NT2/D1 (cell line): ENCODE data around the gene SLC46A2.

Source experiments
- SUZ12 ChIP-seq: IDR thresholded peaks from 2 replicates; pipeline ENCODE4 v1.6.1; 2011; ENCODE audit not compliant: insufficient read length, insufficient read depth; ENCODE audit errors: extremely low read depth
- YY1 ChIP-seq: IDR thresholded peaks from 2 replicates; pipeline ENCODE4 v1.6.1; 2011; ENCODE audit not compliant: insufficient read length, insufficient read depth
- ZNF274 ChIP-seq: IDR thresholded peaks from 2 replicates; pipeline ENCODE4 v1.6.1; 2011; ENCODE audit warnings: mild to moderate bottlenecking, low read depth, low read length

GRCh38 chr9:112905084-112905483, 14.4 kb upstream of the SLC46A2 start:
- TF ChIP-seq YY1 (no peak), ZNF274 (no peak), SUZ12 (no peak)
